Astrocyte (in vitro differentiated cells and primary cell): ENCODE data around the gene SPATA13.

Experiments used
- CTCF ChIP-seq: IDR thresholded peaks from 2 replicates; pipeline ENCODE4 v1.5.1; 2011; ENCODE audit warnings: low read depth, mild to moderate bottlenecking, inconsistent platforms, low read length, moderate library complexity; ENCODE audit not compliant: insufficient read depth
- EZH2 ChIP-seq: IDR thresholded peaks from 2 replicates; pipeline ENCODE4 v1.6.1; 2012; ENCODE audit warnings: mild to moderate bottlenecking, low read length, inconsistent platforms; ENCODE audit not compliant: insufficient read depth

- TF ChIP-seq CTCF (no peak), EZH2 (no peak)
Observed at GRCh38 chr13:24230428-24231072, 70.0 kb downstream of the SPATA13 start.
